Effector CD4-positive, alpha-beta T cell (primary cell): ENCODE measurements around the gene HOXA4.

Experiments used
- DNase-seq: peaks from one replicate; pipeline ENCODE4 v3.0.0-alpha.2; 2020

The HOXA4 gene

GRCh38 chr7:27115221-27116026, 15.1 kb downstream of the HOXA4 start:
- no peak for DNase-seq

GRCh38 chr7:27114881-27115220, 15.7 kb downstream of the HOXA4 start:
- DNase-seq: no peak

DNA sequence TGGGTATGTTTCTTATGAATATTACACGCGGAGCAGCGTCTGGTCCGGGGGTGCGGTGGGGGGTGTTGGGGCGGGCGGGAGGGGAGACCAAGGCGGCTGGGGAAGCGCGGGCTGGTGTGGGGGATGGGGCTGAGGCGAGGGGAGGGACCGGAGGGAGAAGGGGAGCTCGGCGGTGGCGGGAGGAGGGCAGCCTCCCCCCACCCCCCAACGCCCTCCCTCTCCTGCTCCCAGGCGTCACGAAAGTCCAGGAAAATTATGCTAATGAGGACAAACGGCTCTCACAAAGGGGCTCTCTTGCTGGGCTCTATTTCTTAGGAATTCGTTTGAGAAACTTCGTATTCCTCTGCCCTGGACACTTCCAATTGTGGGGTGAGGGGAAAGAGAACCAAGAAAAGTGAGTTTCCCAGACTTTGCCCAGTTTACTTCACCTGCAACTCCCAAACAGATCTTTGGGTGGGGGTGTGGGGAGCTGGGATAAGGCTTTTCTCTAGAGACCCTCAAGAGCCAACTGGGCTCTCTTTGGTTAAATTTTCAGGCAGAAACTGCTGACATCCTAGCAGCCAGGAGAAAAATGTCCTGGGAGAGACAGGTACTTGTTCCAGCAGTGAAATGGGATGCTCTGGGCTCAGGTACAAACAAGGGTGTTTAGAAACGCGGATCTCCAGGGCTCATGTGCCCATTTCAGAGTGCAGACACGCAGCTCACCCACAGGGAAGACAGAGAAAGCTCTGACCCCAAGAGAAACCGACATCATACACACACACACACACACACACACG, 16.4 kb downstream of the HOXA4 start:
- DNase-seq: no peak

GRCh38 chr7:27112955-27113949, 17.3 kb downstream of the HOXA4 start:
- no peak for DNase-seq

DNA sequence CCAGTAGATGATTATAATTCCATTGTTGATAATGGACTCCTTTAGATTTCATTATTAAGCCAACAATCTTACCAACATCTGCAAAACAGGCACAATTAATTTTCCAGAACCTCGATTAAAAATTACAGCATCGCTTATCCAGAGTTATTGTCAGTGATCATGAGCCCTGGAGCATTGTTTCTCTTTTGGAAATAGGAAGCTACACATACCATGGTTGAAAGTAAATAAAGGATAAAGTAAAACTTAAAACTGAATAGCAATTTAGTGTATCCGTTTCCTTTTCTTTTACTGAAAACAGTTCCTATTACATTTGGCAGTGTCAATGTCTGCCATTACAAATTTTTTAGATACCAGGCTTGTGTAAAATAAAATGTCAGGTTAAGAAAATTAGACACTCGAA, 18.2 kb downstream of the HOXA4 start:
- DNase-seq: no peak

GRCh38 chr7:27111751-27112277, 18.7 kb downstream of the HOXA4 start:
- DNase-seq: no peak

GRCh38 chr7:27111042-27111750, 19.4 kb downstream of the HOXA4 start:
- no peak for DNase-seq

DNA sequence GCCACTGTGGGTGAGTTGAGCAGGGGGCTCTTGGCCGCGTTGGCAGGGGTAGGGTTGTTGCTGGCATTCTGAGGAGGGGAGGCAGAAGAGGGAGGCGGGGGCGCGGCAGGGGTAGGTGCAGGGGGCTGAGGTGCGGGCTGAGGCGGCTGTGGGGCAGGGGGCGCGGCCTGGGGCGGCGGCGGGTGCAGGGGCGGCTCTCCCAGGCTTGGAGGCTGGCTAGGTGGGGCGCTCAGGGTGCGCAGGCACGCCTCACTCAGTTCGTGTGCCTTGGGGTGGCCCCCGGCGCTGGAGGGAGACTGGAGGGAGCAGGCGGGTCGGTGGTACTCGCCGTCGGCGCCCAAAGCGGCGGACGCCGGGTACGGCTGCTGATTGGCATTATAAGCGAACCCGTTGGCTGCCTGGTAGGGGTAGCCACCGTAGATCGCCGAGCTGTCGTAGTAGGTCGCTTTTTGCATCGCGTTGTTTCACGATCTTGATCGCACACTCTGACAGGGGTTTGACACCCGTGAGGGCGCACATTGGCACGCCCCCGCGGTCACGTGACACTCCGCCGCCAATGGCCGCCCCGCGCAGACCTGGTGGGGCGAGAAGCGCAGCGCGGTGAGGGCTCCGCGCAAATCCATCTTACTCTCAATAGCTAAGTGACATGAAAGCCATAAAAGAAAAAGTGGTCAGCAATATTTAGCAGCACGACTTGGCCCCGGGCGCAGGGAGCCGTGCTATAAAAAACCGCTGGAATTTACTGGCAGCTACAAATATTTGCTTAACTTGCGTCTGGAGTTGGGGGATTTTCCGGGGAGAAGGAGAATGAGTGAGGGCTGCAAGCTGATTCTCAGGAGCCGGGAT, 20.1 kb downstream of the HOXA4 start:
- DNase-seq: no peak

DNA sequence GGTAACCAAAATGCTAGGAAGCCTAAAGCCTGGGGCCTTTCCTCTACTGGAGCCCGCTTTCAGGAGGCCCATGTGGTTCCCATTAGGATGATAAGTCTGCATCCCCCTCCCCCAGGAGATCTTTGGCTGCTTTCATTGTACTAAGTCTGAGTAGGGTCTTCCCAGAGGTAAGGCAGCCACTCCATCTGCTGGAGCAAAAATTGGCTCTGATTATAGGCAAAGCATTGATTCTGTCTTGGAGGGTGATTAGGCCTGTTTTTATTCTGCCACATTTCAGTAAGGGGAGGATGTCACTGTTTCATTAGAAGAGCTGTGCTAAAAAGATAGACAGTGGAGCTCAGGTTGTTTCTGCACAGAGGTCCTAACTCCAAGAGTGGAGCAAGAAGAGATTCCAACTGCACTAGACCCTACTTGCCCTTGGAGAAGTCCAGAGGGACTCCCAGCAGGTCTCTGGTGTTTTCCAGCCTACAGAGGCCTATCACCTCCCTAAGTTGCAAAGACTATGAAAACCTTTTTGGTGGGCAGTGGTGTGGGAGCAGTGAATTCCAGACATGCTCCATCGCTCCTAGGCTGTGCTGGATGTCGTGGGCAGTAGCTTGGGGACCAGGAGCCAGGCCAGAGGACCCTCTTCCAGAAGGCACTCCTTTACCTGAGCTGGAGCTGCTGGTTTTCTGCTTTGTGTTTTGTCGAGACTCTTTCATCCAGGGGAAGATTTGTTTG, 20.9 kb downstream of the HOXA4 start:
- no peak for DNase-seq

- DNase-seq: no peak
Measured at GRCh38 chr7:27108390-27109127, 22.0 kb downstream of the HOXA4 start.

GRCh38 chr7:27107391-27108381, 22.9 kb downstream of the HOXA4 start:
- DNase-seq: no peak

GRCh38 chr7:27106901-27107240, 23.7 kb downstream of the HOXA4 start:
- no peak for DNase-seq

DNA sequence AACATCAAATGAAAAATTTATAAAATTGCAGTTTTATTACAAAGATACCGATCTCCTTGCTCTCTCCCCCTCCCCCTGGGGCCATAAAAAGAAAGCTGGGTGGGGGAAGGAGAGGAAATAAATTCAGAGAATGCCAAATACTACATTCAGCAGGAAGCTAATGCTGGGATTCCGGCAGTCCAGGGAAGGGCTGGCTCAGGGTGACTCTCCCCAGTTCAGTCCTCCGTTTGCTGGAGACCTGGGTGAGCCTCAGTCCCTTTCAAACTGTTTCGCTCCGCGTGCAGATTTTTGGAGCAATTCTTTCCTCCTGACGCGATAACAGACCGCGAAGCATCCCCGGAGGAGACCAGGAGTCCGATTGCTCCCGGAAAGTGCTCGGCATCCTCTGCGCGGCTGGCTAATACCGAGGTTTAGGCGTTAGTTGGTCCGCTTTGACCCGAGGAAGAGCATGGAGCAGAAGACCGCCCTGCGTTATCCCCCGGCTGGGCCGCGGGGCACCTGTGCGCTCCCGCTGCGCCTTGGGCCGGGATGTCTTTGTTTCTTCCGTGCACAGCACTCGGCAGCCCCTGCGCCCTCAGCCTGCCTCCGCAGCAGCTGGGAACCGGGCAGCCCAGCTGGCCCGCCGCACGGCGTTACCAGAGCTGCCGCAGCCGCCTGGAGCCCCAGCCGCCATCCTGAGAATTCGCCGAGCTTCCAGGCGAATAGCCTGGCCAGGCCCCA, 24.2 kb downstream of the HOXA4 start:
- DNase-seq: no peak

- no peak for DNase-seq
Measured at GRCh38 chr7:27105301-27106031, 25.1 kb downstream of the HOXA4 start.

- DNase-seq: no peak
Measured at GRCh38 chr7:27104341-27105058, 26.1 kb downstream of the HOXA4 start.

DNA sequence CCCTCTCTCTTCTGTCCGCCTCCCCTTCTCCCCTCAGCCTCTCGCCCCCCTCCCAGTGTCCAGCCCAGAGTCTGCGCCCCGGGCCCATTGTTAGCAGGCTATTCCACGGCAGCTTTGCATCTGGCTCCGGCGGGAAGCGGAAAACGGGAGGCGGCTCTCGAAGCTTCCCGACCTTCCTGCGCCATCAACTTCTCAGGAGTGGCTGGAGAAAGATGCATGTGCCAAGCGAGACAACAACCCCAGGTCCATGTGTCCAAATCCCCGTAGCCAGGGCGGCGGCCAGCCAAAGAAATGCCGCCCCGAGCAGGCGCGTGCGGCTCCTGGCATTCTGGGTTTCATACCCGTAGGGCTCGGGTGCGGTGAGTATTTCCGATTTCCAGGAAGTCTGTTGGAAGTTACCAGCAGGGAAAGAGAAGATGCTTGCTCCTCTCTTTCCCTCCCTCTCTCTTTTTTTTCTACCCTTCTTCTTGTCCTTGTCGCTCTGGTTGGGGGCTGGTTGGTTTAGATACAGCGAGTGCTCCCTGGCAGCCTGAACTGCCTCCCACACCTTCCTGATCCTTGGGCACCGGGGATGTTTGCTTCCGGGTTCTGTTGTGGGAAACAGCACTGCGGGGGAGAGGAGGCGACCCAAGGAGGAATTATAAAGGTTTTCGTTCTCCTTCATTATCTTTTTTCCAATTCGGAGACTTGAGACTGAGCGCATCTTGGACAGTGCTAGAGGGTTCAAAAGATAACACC, 26.9 kb downstream of the HOXA4 start:
- DNase-seq: no peak
